MCF 10A (cell line): ENCODE results near the gene NEDD8. TPM values are rescaled to one million over a fixed set of nuclear protein-coding genes. Genes with fewer than 3 reads are reported as not detected.

Source experiments
- BruUV-seq: library from RNA; stranded (reverse); fragments of 400-500 nt; replicated peaks from 2 replicates; lab custom pipeline; 2021; lab: Mats Ljungman, UMichigan
- CTCF ChIA-PET: fragments of 300-600 bp; sonication (Branson Sonifier 250); formaldehyde crosslinking; extraction: SDS; loops from one replicate; lab custom pipeline; 2021; ENCODE audit warnings: antibody characterized with exemption, inconsistent platforms; lab: Yijun Ruan, JAX
- POLR2A ChIA-PET: fragments of 300-600, 350-650 bp; sonication (Branson Sonifier 250); formaldehyde crosslinking; extraction: SDS; loops from one replicate; lab custom pipeline; 2020; ENCODE audit warnings: antibody characterized with exemption, inconsistent platforms; lab: Yijun Ruan, JAX
- DNase-seq: peaks from one replicate; pipeline ENCODE4 v3.0.0-alpha.2; 2018; ENCODE audit not compliant: unreplicated experiment
- H3K27ac Mint-ChIP-seq: one replicate; pipeline ENCODE4 v1.8.0; 2022; ENCODE audit warnings: mild to moderate bottlenecking, low read depth, mixed read lengths; ENCODE audit not compliant: unreplicated experiment
- H3K27me3 Mint-ChIP-seq: one replicate; pipeline ENCODE4 v1.8.0; 2022; ENCODE audit warnings: mixed read lengths; ENCODE audit not compliant: insufficient read depth, unreplicated experiment
- H3K36me3 Mint-ChIP-seq: one replicate; pipeline ENCODE4 v1.8.0; 2022; ENCODE audit warnings: mild to moderate bottlenecking, moderate library complexity, mixed read lengths; ENCODE audit not compliant: insufficient read depth, unreplicated experiment
- H3K4me1 Mint-ChIP-seq: one replicate; pipeline ENCODE4 v1.8.0; 2022; ENCODE audit warnings: mixed read lengths; ENCODE audit not compliant: insufficient read depth, unreplicated experiment
- H3K4me3 Mint-ChIP-seq: one replicate; pipeline ENCODE4 v1.8.0; 2022; ENCODE audit warnings: mild to moderate bottlenecking, moderate library complexity, mixed read lengths; ENCODE audit not compliant: unreplicated experiment
- H3K9me3 Mint-ChIP-seq: one replicate; pipeline ENCODE4 v1.8.0; 2022; ENCODE audit warnings: mixed read lengths; ENCODE audit not compliant: unreplicated experiment
- CTCF ChIP-seq: fragments of 200-600 bp; IDR thresholded peaks from one replicate; pipeline ENCODE4 v1.8.0; 2022; ENCODE audit warnings: antibody characterized with exemption, mild to moderate bottlenecking; ENCODE audit not compliant: unreplicated experiment
- intact Hi-C: fragments of 100-400 bp; cut with micrococcal nuclease; formaldehyde crosslinking; loops from 2 replicates; pipeline ENCODE4 v1.14.1; 2022
- total RNA-seq: library from RNA; stranded (reverse); gene quantifications from 2 replicates; pipeline ENCODE4 v1.2.3, GENCODE V29; 2022

The NEDD8 gene
- total RNA-seq, 1 experiment from 2014 or later: 243 TPM

GRCh38 chr14:24194873-24195185 lies 37.3 kb downstream of the NEDD8 start:
- no peaks in the 10 kb centered on the region for H3K27me3 Mint-ChIP-seq
- ChIA-PET POLR2A (interaction anchor here (0.8 to 3.9 kb wide), 18 partner anchors 13 to 115 kb away, joined by 3 to 68 read pairs (median 13); partner anchors contain the start of genes CHMP4A, DCAF11, DHRS1 and GMPR2), CTCF (interaction anchor here (1.1 to 3.3 kb wide), 6 partner anchors 11 to 236 kb away, joined by 3 to 17 read pairs (median 5); partner anchors contain the start of gene TSSK4)
- peak overlapping the region; percentile 81 for H3K4me3 Mint-ChIP-seq
- H3K36me3 Mint-ChIP-seq: peaks cover 48% of the 10 kb centered on the region
- peak overlapping the region; percentile 96 for H3K27ac Mint-ChIP-seq
- peaks cover 23% of the 10 kb centered on the region for H3K4me1 Mint-ChIP-seq
- TF ChIP-seq CTCF: no peak
- no peaks in the 10 kb centered on the region for H3K9me3 Mint-ChIP-seq
- DNase-seq: no peak
- intact Hi-C loops: loop anchor here (5.0 kb wide), 1 partner anchor 47 kb away; the partner anchor contains the start of gene TINF2
- BruUV-seq: TSS peak; percentile 36

- ChIA-PET POLR2A (interaction anchor here (1.4 to 3.9 kb wide), 12 partner anchors 14 to 104 kb away, joined by 4 to 68 read pairs (median 18); partner anchors contain the start of genes CHMP4A, DCAF11, DHRS1 and GMPR2), CTCF (interaction anchor here (0.7 to 3.3 kb wide), 7 partner anchors 10 to 237 kb away, joined by 3 to 17 read pairs (median 5); partner anchors contain the start of gene TSSK4)
- Mint-ChIP-seq H3K27me3 (no peaks in the 10 kb centered on the region), H3K36me3 (peaks cover 43% of the 10 kb centered on the region), H3K9me3 (no peaks in the 10 kb centered on the region), H3K4me3 (peak overlapping the region; percentile 81), H3K4me1 (peaks cover 25% of the 10 kb centered on the region), H3K27ac (peak overlapping the region; percentile 96)
- DNase-seq: no peak
- no TSS peak for BruUV-seq
- no peak for TF ChIP-seq CTCF
- intact Hi-C loops: no loop called here
These were observed 37.8 kb downstream of the NEDD8 start for GRCh38 chr14:24194186-24194872.

DNA sequence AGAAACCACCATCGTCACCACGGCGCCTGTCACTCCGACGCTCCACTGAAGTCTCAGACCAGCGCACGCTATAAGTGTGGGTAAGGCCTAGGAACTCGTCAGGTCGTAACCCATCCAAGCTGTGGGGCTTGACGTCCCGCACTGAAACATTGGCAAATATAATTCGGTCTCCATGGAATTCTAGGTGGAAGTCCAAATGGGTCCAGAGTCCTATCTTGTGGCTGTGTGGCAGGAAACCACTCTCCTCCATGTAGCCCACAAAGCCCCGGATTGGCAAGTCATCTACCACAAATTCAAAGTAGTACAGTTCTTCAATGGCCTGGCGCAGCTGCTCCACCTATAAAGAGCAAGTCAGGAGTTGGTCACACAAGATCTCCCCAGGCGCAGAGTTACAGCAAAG lies 39.2 kb downstream of the NEDD8 start:
- intact Hi-C loops: no loop called here
- Mint-ChIP-seq H3K9me3 (no peaks in the 10 kb centered on the region), H3K27ac (peak overlapping the region; percentile 30), H3K27me3 (no peaks in the 10 kb centered on the region), H3K4me3 (no peak overlapping the region), H3K36me3 (peaks cover 44% of the 10 kb centered on the region), H3K4me1 (peaks cover 24% of the 10 kb centered on the region)
- POLR2A ChIA-PET: interaction anchor here (1.0 to 3.9 kb wide), 2 partner anchors 13 to 50 kb away, joined by 3 to 29 read pairs; partner anchors contain the start of gene TINF2
- no peak for DNase-seq
- BruUV-seq: no TSS peak
- CTCF ChIA-PET: interaction anchor here (1.1 kb wide), 1 partner anchor 84 kb away, joined by 3 read pairs; no protein-coding TSS in a partner anchor
- TF ChIP-seq CTCF: no peak

DNA sequence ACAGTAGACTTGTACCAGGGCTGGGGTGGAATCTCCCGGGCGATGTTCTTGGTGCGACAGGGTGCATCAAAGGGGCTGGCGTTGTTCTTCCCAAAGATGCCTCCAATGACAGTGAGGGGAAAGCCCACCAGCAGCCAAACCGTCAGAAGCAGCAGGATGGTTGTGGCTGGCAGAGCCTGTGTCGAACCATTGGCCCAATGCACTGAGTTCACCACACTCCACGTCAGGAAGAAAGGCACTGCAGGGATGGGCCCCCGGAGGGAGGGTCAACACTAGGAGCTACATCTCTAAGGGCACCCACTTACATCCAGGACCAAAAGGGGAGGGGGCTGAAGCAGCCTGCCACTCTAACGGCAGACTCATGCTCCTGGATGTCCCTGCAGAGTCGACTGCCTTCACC lies 41.8 kb downstream of the NEDD8 start:
- Mint-ChIP-seq H3K36me3 (peaks cover 57% of the 10 kb centered on the region), H3K4me1 (peaks cover 18% of the 10 kb centered on the region), H3K27me3 (no peaks in the 10 kb centered on the region), H3K9me3 (no peaks in the 10 kb centered on the region), H3K4me3 (no peak overlapping the region), H3K27ac (no peak overlapping the region)
- no TSS peak for BruUV-seq
- CTCF ChIA-PET: no interaction called here
- no peak for TF ChIP-seq CTCF
- POLR2A ChIA-PET: interaction anchor here (0.8 to 3.7 kb wide), 2 partner anchors 22 to 80 kb away, joined by 3 to 27 read pairs; partner anchors contain the start of gene CHMP4A
- no peak for DNase-seq
- intact Hi-C loops: no loop called here
